OCI-LY7 (cell line): Measurements from ENCODE around the gene DGKH. TPM values are rescaled to one million over a fixed set of nuclear protein-coding genes. Genes with fewer than 3 reads are reported as not detected.

Experiments
- BruUV-seq: library from RNA; stranded (reverse); fragments of 400-500 nt; replicated peaks from 2 replicates; lab custom pipeline; 2021; lab: Mats Ljungman, UMichigan
- CTCF ChIA-PET: fragments of 300-600 bp; sonication (Branson Sonifier 250); formaldehyde crosslinking; loops from one replicate; lab custom pipeline; 2022; ENCODE audit warnings: antibody characterized with exemption; ENCODE audit not compliant: unreplicated experiment; lab: Charles Lee
- POLR2A ChIA-PET: fragments of 300-600 bp; sonication (Branson Sonifier 250); formaldehyde crosslinking; loops from one replicate; lab custom pipeline; 2022; ENCODE audit warnings: antibody characterized with exemption; lab: Charles Lee
- DNase-seq: peaks from one replicate; pipeline ENCODE4 v3.0.0-alpha.2; 2015; ENCODE audit warnings: low spot score
- H2AFZ ChIP-seq: fragments of 200-600 bp; sonication (generic), shearing (Covaris generic); 2 replicates; pipeline ENCODE4 v1.6.1; 2014; ENCODE audit warnings: mild to moderate bottlenecking, antibody characterized with exemption, low read length, moderate library complexity
- H3K27ac ChIP-seq: fragments of 200-600 bp; sonication (generic); 2 replicates; pipeline ENCODE4 v1.5.1; 2014; ENCODE audit warnings: mixed run types, low read depth, mild to moderate bottlenecking, moderate library complexity, low read length, inconsistent platforms; ENCODE audit not compliant: poor library complexity, severe bottlenecking
- H3K36me3 ChIP-seq: fragments of 200-600 bp; sonication (generic); 2 replicates; pipeline ENCODE4 v1.6.1; 2014; ENCODE audit warnings: mild to moderate bottlenecking, antibody characterized with exemption, low read length, moderate library complexity, mixed read lengths; ENCODE audit not compliant: insufficient read depth
- H3K4me1 ChIP-seq: fragments of 200-600 bp; sonication (generic); 2 replicates; pipeline ENCODE4 v1.5.1; 2014; ENCODE audit warnings: mild to moderate bottlenecking, low read length; ENCODE audit not compliant: insufficient read depth, poor library complexity, severe bottlenecking
- H3K4me2 ChIP-seq: fragments of 200-600 bp; sonication (generic); 2 replicates; pipeline ENCODE4 v1.6.1; 2014; ENCODE audit warnings: mild to moderate bottlenecking, low read length
- H3K4me3 ChIP-seq: fragments of 200-600 bp; sonication (generic); 2 replicates; pipeline ENCODE4 v1.5.1; 2014; ENCODE audit warnings: mild to moderate bottlenecking, low read depth, low read length; ENCODE audit not compliant: poor library complexity, severe bottlenecking
- H3K79me2 ChIP-seq: fragments of 200-600 bp; sonication (generic); 2 replicates; pipeline ENCODE4 v1.6.1; 2016; ENCODE audit warnings: low read depth, mild to moderate bottlenecking, low read length, moderate library complexity, mixed read lengths; ENCODE audit not compliant: insufficient read depth
- H3K9me2 ChIP-seq: fragments of 200-600 bp; sonication (generic); 2 replicates; pipeline ENCODE4 v1.6.1; 2016; ENCODE audit warnings: mild to moderate bottlenecking, low read length, mixed read lengths; ENCODE audit not compliant: insufficient read depth
- H3K9me3 ChIP-seq: fragments of 200-600 bp; sonication (generic); 2 replicates; pipeline ENCODE4 v1.6.1; 2014; ENCODE audit warnings: mild to moderate bottlenecking, mixed run types, low read length, mixed read lengths
- H4K20me1 ChIP-seq: fragments of 200-600 bp; sonication (generic); 2 replicates; pipeline ENCODE4 v1.6.1; 2014; ENCODE audit warnings: mild to moderate bottlenecking, antibody characterized with exemption, low read length, moderate library complexity, mixed read lengths; ENCODE audit not compliant: insufficient read depth
- CTCF ChIP-seq: fragments of 200-600 bp; sonication (generic); conservative IDR thresholded peaks from 2 replicates; pipeline ENCODE4 v1.5.1; 2014; ENCODE audit warnings: mild to moderate bottlenecking, antibody characterized with exemption, low read length, moderate library complexity, mixed read lengths
- EZH2phosphoT487 ChIP-seq: fragments of 200-600 bp; sonication (generic); IDR thresholded peaks from 2 replicates; pipeline ENCODE4 v1.6.1; 2018; ENCODE audit warnings: low read depth, borderline replicate concordance, mild to moderate bottlenecking, mixed run types, antibody characterized with exemption, low read length, moderate library complexity, mixed read lengths
- intact Hi-C: fragments of 100-400 bp; cut with micrococcal nuclease; formaldehyde crosslinking; loops from one replicate; pipeline ENCODE4 v1.10.0; 2022; ENCODE audit not compliant: unreplicated experiment
- total RNA-seq, 2 experiments: library from RNA; depleted of rRNA in 1 of 2; stranded (reverse); fragments of >200 nt in 1 of 2; shearing (Covaris generic) in 1 of 2; gene quantifications; 2 replicates each; pipeline ENCODE4 v1.2.3, GENCODE V29; 2014 to 2022

The DGKH gene
- total RNA-seq, 2 experiments from 2014 or later: 6.2 to 16.1 TPM

- DNase-seq: no peak
- no peak overlapping the region for H3K4me2 ChIP-seq
- H4K20me1 ChIP-seq: no peaks in the 10 kb centered on the region
- no peak overlapping the region for H2AFZ ChIP-seq
- H3K9me2 ChIP-seq: no peaks in the 10 kb centered on the region
- BruUV-seq: no TSS peak
- POLR2A ChIA-PET: no interaction called here
- CTCF ChIA-PET: no interaction called here
- no peaks in the 10 kb centered on the region for H3K79me2 ChIP-seq
- no peak overlapping the region for H3K27ac ChIP-seq
- H3K4me1 ChIP-seq: no peaks in the 10 kb centered on the region
- no peak for TF ChIP-seq EZH2phosphoT487
- intact Hi-C loops: no loop called here
- H3K9me3 ChIP-seq: no peaks in the 10 kb centered on the region
- no peak overlapping the region for H3K4me3 ChIP-seq
- H3K36me3 ChIP-seq: no peaks in the 10 kb centered on the region
Measured at GRCh38 chr13:42102961-42103865, 54.8 kb downstream of the DGKH start.

- BruUV-seq: no TSS peak
- H3K27ac ChIP-seq: no peak overlapping the region
- no peaks in the 10 kb centered on the region for H3K9me3 ChIP-seq
- intact Hi-C loops: no loop called here
- POLR2A ChIA-PET: no interaction called here
- no peak overlapping the region for H2AFZ ChIP-seq
- no peaks in the 10 kb centered on the region for H4K20me1 ChIP-seq
- CTCF ChIA-PET: no interaction called here
- TF ChIP-seq CTCF (no peak), EZH2phosphoT487 (no peak)
- H3K9me2 ChIP-seq: no peaks in the 10 kb centered on the region
- no peak for DNase-seq
- no peak overlapping the region for H3K4me2 ChIP-seq
- H3K4me3 ChIP-seq: no peak overlapping the region
- no peaks in the 10 kb centered on the region for H3K79me2 ChIP-seq
- no peaks in the 10 kb centered on the region for H3K36me3 ChIP-seq
- H3K4me1 ChIP-seq: no peaks in the 10 kb centered on the region
Measured at GRCh38 chr13:42106998-42107397, 58.5 kb downstream of the DGKH start.

- BruUV-seq: no TSS peak
- H3K36me3 ChIP-seq: no peaks in the 10 kb centered on the region
- no peak overlapping the region for H3K27ac ChIP-seq
- TF ChIP-seq EZH2phosphoT487: no peak
- no peaks in the 10 kb centered on the region for H3K79me2 ChIP-seq
- DNase-seq: no peak
- no peak overlapping the region for H3K4me3 ChIP-seq
- intact Hi-C loops: no loop called here
- no peaks in the 10 kb centered on the region for H3K4me1 ChIP-seq
- ChIA-PET CTCF (no interaction called here), POLR2A (no interaction called here)
- H3K4me2 ChIP-seq: no peak overlapping the region
- H2AFZ ChIP-seq: no peak overlapping the region
- no peaks in the 10 kb centered on the region for H4K20me1 ChIP-seq
- no peaks in the 10 kb centered on the region for H3K9me3 ChIP-seq
- no peaks in the 10 kb centered on the region for H3K9me2 ChIP-seq
Measured at GRCh38 chr13:42107421-42107820, 59.0 kb downstream of the DGKH start.
